Measurements from ENCODE around the gene PSMD14. TPM values are rescaled to one million over a fixed set of nuclear protein-coding genes. Genes with fewer than 3 reads are reported as not detected.
"Not testable (repeated sequence)": the region's sequence is repeated elsewhere in the genome, so short reads cannot be mapped to it uniquely, and the experiment has no call there.

PSMD14 gene
- total RNA-seq, 1 donor from 2014 or later: 109 TPM

DNA sequence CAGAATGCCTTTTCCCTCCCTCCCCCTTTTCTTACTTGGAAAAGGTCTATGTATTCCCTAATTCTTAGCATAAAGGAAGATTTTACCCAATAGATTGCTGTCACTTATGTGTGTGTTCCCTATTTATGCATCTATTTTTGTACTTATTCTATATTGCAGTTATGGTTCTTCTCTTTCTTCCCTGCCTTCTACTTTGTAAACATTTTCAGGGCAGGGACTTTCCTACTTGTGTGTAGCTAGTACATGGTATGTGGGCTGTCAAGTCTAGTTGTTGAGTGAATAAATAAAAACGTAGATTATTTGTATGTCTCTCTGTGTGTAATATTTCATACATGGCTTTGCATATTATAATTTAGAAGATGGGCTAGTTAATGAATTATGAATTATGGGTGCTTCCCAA is 45.3 kb downstream of the PSMD14 start:
- TF ChIP-seq CTCF (IDR thresholded peaks at IDR 0.05; ENCODE audit: insufficient read depth, low read length, poor library complexity, severe bottlenecking): no peak
- no peak overlapping the region for H3K4me3 ChIP-seq (ENCODE audit: low read depth, low read length)
- no peaks in the 10 kb centered on the region for H3K36me3 ChIP-seq (ENCODE audit: control insufficient read depth, insufficient read depth, low read length)
- no peaks in the 10 kb centered on the region for H3K27me3 ChIP-seq (ENCODE audit: control insufficient read depth, insufficient read depth, low read length)
- DNase-seq (ENCODE audit: low read depth): no peak

GRCh38 chr2:161354106-161354505 is 45.9 kb downstream of the PSMD14 start:
- no peak for DNase-seq (ENCODE audit: low read depth)
- Histone ChIP-seq H3K27me3 (ENCODE audit: control insufficient read depth, insufficient read depth, low read length) (no peaks in the 10 kb centered on the region), H3K36me3 (ENCODE audit: control insufficient read depth, insufficient read depth, low read length) (no peaks in the 10 kb centered on the region), H3K4me3 (ENCODE audit: low read depth, low read length) (no peak overlapping the region)
- TF ChIP-seq CTCF (IDR thresholded peaks at IDR 0.05; ENCODE audit: insufficient read depth, low read length, poor library complexity, severe bottlenecking): no peak

- DNase-seq (ENCODE audit: low read depth): no peak
- Histone ChIP-seq H3K27me3 (ENCODE audit: control insufficient read depth, insufficient read depth, low read length) (no peaks in the 10 kb centered on the region), H3K4me3 (ENCODE audit: low read depth, low read length) (no peak overlapping the region), H3K36me3 (ENCODE audit: control insufficient read depth, insufficient read depth, low read length) (no peaks in the 10 kb centered on the region)
- TF ChIP-seq CTCF (IDR thresholded peaks at IDR 0.05; ENCODE audit: insufficient read depth, low read length, poor library complexity, severe bottlenecking): no peak
These were observed 46.9 kb downstream of the PSMD14 start for GRCh38 chr2:161355106-161355505.

DNA sequence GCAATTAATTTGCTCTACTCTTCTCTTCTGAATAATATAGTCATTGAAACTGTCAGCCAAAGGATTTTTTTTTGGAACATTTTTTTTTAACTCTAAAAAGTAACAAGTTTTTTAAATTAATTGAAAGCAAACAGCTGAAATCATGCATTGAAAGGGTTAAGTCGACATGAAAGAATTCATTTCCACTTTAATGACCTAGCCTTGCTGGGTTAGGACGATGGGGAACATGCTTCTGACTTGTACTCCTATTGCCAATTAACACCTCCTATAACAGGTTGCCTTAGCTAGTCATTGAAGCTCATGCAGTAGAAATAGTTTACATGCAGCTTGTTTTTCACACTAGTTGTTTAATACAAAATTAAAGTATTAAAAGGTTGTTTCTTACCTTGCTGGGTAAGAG is 47.8 kb downstream of the PSMD14 start:
- no peaks in the 10 kb centered on the region for H3K36me3 ChIP-seq (ENCODE audit: control insufficient read depth, insufficient read depth, low read length)
- no peak overlapping the region for H3K4me3 ChIP-seq (ENCODE audit: low read depth, low read length)
- TF ChIP-seq CTCF (IDR thresholded peaks at IDR 0.05; ENCODE audit: insufficient read depth, low read length, poor library complexity, severe bottlenecking): no peak
- no peak for DNase-seq (ENCODE audit: low read depth)
- H3K27me3 ChIP-seq (ENCODE audit: control insufficient read depth, insufficient read depth, low read length): no peaks in the 10 kb centered on the region

- Histone ChIP-seq H3K4me3 (ENCODE audit: low read depth, low read length) (no peak overlapping the region), H3K27me3 (ENCODE audit: control insufficient read depth, insufficient read depth, low read length) (no peaks in the 10 kb centered on the region), H3K36me3 (ENCODE audit: control insufficient read depth, insufficient read depth, low read length) (no peaks in the 10 kb centered on the region)
- no peak for TF ChIP-seq CTCF (IDR thresholded peaks at IDR 0.05; ENCODE audit: insufficient read depth, low read length, poor library complexity, severe bottlenecking)
- DNase-seq (ENCODE audit: low read depth): no peak
These were observed 48.9 kb downstream of the PSMD14 start for GRCh38 chr2:161357097-161357496.

- Histone ChIP-seq H3K4me3 (ENCODE audit: low read depth, low read length) (no peak overlapping the region), H3K27me3 (ENCODE audit: control insufficient read depth, insufficient read depth, low read length) (no peaks in the 10 kb centered on the region), H3K36me3 (ENCODE audit: control insufficient read depth, insufficient read depth, low read length) (no peaks in the 10 kb centered on the region)
- TF ChIP-seq CTCF (IDR thresholded peaks at IDR 0.05; ENCODE audit: insufficient read depth, low read length, poor library complexity, severe bottlenecking): no peak
- DNase-seq (ENCODE audit: low read depth): no peak
These were observed 50.6 kb downstream of the PSMD14 start for GRCh38 chr2:161358838-161359237.

DNA sequence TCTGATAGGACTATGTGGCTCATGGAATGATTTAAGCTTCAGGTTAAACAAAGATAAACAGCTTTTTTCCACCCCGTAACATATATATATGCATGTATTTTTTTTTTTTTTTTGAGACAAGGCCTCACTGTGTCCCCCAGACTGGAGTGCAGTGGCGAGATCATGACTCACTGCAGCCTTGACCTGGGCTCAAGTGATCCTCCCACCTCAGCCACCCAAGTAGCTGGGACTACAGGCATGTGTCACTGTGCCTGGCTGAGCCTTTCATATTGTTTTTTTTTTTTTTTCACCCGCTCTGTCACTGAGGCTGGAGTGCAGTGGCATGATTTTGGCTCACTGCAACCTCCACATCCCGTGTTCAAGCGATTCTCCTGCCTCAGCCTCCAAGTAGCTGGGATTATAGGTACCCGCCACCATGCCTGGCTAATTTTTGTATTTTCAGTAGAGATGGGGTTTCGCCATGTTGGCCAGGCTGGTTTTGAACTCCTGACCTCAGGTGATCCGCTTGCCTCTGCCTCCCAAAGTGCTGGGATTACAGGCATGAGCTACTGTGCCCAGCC is 52.0 kb downstream of the PSMD14 start:
- DNase-seq (ENCODE audit: low read depth); H3K36me3 ChIP-seq (ENCODE audit: control insufficient read depth, insufficient read depth, low read length); H3K27me3 ChIP-seq (ENCODE audit: control insufficient read depth, insufficient read depth, low read length); H3K4me3 ChIP-seq (ENCODE audit: low read depth, low read length): not testable (repeated sequence)

Measured in kidney epithelial cell (primary cell).